Non-pigmented ciliary epithelial cell (primary cell): ENCODE data around the gene POU1F1.
"Not testable (repeated sequence)": the region's sequence is repeated elsewhere in the genome, so short reads cannot be mapped to it uniquely, and the experiment has no call there.

Experiments used
- DNase-seq: peaks from one replicate; pipeline ENCODE4 v3.0.0-alpha.2; 2010; ENCODE audit warnings: low read depth

POU1F1 gene

DNA sequence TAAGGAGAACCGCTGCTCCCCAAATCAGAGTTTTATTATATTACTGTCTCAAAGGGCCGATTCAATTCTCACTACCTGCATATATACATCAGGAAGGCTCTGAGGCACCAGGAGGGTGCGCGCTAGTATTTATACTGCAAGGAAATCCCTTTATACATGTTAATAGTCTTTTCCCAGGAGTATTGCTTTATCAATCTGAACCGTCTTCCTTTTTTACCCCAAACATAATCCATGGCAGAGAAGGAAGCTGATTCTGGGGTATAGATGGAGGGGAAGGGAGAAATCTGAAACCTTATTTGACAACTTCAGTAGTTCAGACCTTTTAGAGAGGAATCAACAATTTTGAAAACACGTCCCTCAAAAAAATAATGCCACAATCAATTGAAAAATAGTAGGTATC, at the start of gene POU1F1:
POU1F1 (minus strand) TSS at position 101 of the 400 bp plus-strand sequence. CDS start 122 bp downstream, outside the sequence.
- no peak for DNase-seq

DNA sequence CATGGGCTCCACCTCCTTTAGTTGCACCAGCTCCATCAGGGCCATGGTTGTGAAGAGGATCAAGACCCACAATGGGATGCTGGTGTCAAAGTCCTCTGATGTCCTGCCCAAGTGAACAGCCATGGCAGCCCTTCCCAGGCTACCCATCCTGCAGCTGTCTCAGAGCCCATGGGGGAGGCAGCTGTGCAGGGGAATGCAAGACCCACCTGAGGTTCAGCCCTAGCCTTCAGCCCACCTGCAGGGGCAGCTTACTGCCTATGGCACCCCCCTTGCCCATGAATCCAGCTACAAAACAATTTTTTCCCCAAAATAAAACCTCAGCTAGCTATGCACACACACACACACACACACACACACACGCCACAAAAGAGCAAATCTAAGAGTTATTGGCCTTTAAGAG, 48.2 kb upstream of the POU1F1 start:
- no peak for DNase-seq

DNA sequence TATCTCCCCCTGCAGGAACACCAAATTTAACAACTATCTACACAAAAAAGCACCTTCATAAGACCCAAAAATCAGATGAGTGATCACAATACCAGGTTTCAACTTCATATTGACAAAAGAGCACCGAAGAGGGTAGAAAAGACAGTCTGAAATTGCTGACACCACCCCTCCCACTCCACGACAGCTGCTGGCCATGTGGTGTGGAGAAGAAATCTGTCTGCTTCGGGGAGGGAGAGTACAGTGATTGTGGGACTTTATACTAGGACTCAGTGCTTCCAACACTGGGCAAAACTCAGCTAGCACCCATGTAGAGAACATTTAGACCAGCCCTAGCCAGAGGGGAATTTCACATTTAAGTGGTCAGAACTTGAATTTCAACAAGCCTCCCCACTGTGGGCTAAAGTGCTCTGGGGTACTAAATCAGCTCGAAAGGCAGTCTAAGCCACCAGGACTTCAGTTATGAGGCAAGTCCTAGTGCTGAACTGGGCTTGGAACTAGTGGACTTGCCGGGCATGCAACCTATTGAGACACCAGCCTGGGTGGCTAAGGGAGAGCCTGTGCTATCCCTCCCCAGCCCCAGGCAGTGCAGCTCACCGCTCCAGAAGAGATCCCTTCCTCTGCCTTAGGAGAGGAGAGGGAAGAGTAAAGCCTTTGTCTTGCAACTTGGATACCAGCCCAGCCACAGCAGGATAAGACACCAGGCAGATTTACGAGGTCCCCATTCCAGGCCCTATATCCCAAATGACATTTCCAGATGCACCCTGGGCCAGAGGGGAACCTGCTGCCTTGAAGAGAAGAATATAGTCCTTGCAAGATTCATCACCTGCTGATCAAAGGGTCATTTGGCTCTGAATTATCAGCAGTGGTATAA, 44.6 kb upstream of the POU1F1 start:
- no peak for DNase-seq

DNA sequence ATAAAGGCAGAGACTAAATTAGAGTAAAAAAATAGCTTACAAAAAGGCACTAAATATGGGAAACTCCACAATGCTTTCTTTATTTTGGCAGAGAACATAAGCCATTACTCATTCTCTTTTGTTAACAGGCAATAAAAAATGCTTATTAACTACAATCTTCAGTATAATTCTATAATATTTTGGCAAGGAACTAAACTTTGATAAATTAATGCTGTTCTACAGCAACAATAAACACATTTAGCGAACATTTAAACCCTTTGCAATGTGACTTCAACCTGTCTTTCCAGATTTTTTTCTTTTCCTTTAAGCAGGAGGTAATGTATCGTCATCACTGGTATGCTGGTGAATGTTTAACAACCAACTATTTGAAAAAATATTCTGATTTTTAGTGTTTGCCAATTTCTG, 42.2 kb upstream of the POU1F1 start:
- no peak for DNase-seq

GRCh38 chr3:87317779-87318178, 41.4 kb upstream of the POU1F1 start:
- no peak for DNase-seq

DNA sequence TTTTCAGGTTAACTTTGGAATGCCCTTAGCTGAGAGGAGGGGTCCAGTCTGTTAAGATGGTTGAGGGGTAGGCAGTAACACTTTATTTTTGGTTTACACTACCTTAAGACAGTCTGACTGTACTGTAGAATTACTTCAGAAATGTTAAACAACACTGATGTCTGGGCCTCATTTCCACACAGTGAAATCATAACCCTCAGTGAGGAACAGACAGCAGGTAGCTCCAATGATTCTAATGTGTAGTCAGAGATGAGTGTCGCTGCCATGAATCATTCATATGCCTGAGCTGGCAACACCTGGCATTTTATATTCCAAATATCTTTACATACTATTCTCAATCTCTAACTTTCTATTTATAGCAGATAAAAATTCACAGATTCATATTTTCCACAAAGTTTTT, 37.3 kb upstream of the POU1F1 start:
- DNase-seq = no peak

- DNase-seq = no peak
These were observed 34.9 kb upstream of the POU1F1 start for GRCh38 chr3:87311309-87311708.

GRCh38 chr3:87309601-87310000, 33.2 kb upstream of the POU1F1 start:
- DNase-seq = no peak

GRCh38 chr3:87307805-87308204, 31.4 kb upstream of the POU1F1 start:
- no peak for DNase-seq

- DNase-seq = no peak
These were observed 29.1 kb upstream of the POU1F1 start for GRCh38 chr3:87305517-87305916.

DNA sequence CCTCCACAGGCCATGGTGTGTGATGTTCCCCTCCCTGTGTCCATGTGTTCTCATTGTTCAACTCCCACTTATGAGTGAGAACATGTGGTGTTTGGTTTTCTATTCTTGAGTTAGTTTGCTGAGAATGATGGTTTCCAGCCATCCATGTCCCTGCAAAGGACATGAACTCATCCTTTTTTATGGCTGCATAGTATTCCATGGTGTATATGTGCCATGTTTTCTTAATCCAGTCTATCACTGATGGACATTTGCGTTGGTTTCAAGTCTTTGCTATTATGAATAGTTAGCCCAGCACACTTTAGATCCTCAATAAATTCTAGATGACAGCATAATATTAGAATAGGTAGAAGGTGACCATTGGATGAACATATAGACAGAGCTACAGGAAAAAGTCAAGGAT, 28.6 kb upstream of the POU1F1 start:
- DNase-seq = not testable (repeated sequence)

DNA sequence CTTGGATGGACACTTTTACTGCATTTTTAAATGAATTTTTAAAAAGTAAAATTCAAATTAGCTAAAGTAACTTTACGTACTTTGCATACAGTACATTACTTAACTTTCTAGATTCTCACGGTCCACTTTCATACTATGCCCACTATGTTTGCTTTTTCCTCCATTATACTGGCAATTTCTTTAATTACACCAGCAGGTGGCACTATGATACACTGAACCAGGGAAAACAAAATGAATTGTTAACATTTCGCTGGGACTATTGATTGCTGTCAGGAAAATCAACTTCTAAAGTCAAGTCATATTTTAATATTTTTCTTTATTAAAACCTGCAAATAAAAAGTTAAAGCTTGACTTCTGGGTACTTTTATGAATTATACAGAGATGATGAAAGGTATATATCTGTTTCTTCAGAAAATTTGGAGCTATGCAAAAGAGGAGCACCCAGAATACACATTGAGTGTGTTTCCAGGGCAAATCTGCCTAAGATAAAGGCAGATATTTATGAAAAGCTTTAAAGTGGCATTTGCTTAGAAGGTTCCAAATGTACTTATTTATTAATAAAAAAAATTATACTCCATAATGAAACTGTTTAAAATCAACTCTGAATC, 21.8 kb upstream of the POU1F1 start:
- DNase-seq = no peak

GRCh38 chr3:87288446-87288845, 12.1 kb upstream of the POU1F1 start:
- DNase-seq = no peak

DNA sequence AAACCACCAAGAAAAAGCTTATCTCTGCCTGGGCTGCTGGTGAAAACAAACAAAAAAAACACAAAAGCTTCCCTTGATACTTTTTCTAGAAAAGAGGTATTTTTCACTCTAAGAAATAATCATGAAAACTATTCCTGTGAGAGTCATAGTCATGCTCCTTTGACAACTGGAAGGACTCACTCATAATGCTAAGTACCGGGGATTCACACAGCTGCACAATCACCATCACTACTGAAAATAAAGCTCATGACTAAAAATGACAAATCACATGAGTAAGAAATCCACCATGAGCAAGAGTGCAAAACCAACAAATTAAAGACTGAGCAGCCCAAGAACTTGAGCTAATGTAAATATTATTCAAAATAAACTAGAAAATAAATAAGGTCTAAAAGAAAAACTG, 10.6 kb upstream of the POU1F1 start:
- DNase-seq = no peak

DNA sequence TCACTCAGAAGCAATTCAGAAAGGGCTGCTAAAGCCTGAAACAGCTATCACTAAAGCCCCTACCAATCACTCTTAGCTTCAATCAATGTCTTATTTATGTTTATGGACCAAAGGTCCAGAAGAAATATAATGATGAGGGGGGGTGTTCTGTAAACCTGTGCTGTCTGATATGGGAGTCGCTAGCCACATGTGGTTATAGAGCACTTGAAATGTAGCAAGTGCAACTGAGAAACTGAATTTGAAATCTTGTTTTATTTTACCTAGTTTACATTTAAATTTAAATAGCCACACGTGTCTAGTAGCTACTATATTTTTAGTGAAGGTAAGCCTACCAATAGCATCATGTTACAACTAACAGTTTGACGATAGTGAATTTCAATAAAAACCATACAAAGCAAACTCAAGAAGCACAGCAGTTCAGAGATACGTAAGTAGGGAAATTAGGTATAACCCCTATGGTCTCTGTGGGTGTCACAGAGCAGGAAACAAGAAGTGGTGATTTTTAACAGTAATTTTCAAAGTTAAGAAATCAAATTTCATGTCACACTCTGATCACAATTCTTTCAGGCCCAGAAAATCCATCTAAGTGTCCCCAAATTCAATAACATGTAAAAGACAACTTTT, 3.6 kb downstream of the POU1F1 start:
- DNase-seq = no peak

GRCh38 chr3:87270908-87271700, 5.3 kb downstream of the POU1F1 start:
- no peak for DNase-seq

DNA sequence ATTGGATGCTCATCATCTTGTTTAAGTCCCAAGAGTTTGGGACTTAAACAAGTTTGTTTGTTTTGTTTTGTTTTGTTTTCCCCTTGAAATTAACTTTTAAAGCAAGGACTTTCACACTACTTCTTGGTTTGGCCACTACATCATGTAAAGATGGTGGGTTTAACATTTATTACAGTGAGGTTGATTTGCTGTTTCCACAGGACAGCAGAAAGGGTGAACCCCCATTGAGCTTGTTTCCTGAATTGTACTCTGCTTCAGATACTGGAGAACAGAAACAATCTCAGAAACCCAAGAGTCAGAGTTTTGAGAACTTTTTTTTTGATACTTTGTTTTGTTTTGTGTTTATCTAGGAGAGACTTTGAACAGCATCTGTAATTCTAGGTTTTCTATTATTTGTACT, 6.7 kb downstream of the POU1F1 start:
- DNase-seq = no peak

- no peak for DNase-seq
These were observed 7.7 kb downstream of the POU1F1 start for GRCh38 chr3:87268646-87269211.

- DNase-seq = no peak
These were observed 8.3 kb downstream of the POU1F1 start for GRCh38 chr3:87267953-87268645.

DNA sequence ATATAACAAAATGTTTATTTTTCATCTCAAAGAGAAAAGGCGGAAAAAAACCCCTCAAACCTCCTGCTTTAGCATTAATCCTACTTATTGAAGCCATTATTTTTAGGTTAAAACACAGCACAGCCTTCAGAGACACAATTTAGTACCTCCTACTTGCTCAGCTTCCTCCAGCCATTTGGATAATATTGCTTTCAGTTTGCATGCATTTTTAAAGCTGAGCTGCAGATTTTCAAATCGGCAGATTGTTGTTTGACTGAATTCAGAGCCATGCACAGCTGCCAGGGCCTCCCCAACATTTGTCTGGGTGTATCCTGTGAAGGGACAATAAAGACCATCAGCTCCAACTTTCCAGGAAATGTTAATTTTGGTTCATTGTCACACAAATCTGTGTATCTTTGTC, 14.5 kb downstream of the POU1F1 start:
- DNase-seq = no peak

- no peak for DNase-seq
These were observed 16.1 kb downstream of the POU1F1 start for GRCh38 chr3:87260270-87260669.
